AG10803 (cell line): Measurements from ENCODE around the gene DPH5.
"Not testable (repeated sequence)": the region's sequence is repeated elsewhere in the genome, so short reads cannot be mapped to it uniquely, and the experiment has no call there.

Source experiments
- DNase-seq: peaks from one replicate; pipeline ENCODE4 v3.0.0; 2010; ENCODE audit warnings: low read depth
- H3K4me3 ChIP-seq: 2 replicates; pipeline ENCODE4 v1.5.1; 2011; ENCODE audit warnings: mild to moderate bottlenecking, low read length, control low read depth
- TF ChIP-seq, protein P1 (sequence below): conservative IDR thresholded peaks from 2 replicates; pipeline ENCODE4 v1.5.1; 2011; ENCODE audit warnings: mild to moderate bottlenecking, low read length, control low read depth, inconsistent platforms

The DPH5 gene

DNA sequence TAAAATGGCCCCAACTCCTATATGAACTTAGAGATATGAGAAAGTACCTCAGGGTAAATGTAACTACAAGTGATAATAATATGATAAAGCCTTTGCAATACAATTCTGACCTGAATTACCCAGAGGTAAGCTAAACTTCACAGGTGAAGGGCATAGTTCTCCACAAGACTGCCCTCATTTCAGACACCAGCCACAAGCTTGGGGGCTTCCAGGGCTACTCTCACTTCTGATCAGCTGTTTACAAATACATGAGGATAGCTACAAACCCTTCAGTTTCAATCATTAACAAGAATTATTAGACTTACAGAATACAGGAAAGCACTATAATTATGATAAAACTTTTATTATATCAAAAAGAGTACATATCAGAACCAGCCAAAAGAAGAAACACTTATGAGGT is 18.7 kb upstream of the DPH5 start:
- no peak for DNase-seq
- no peak overlapping the region for H3K4me3 ChIP-seq
- TF ChIP-seq, protein P1, sequence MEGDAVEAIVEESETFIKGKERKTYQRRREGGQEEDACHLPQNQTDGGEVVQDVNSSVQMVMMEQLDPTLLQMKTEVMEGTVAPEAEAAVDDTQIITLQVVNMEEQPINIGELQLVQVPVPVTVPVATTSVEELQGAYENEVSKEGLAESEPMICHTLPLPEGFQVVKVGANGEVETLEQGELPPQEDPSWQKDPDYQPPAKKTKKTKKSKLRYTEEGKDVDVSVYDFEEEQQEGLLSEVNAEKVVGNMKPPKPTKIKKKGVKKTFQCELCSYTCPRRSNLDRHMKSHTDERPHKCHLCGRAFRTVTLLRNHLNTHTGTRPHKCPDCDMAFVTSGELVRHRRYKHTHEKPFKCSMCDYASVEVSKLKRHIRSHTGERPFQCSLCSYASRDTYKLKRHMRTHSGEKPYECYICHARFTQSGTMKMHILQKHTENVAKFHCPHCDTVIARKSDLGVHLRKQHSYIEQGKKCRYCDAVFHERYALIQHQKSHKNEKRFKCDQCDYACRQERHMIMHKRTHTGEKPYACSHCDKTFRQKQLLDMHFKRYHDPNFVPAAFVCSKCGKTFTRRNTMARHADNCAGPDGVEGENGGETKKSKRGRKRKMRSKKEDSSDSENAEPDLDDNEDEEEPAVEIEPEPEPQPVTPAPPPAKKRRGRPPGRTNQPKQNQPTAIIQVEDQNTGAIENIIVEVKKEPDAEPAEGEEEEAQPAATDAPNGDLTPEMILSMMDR = no peak

DNA sequence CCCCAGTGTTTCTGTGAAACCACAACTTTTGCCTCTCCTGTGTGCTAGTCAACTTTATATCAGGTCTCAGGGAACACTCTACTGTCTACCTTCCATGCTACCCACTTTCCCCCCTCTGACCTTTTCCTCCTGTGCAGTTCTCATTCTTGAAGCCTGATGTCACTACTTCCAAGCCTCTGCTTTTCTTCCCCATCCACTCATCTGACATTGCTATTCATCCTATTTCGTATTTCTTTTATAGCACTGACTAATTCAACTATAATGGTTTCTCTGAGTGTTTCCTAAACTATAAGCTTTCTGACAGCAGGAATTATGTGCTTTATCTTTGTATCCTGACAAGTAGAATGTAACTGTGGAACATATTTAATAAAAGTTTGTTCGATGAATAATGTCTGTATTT is 18.2 kb upstream of the DPH5 start:
- TF ChIP-seq, protein P1 = peak; percentile 41; the same call in 1 of the 2 replicates
- peak; percentile 53 for DNase-seq
- no peak overlapping the region for H3K4me3 ChIP-seq

DNA sequence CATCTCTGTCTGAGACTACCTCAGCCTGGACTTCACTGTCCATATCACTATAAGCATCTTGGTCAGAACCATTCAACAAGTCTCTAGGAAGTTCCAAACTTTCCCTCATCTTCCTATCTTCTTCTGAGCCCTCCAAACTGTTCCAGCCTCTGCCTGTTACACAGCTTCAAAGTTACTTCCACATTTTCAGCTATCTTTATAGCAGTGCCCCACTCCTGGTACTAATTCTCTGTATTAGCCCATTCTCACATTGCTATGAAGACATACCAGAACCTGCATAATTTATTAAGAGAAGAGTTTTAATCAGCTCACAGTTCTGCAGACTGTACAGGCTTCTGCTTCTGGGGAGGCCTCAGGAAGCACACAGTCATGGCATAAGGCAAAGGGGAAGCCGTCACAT is 15.7 kb upstream of the DPH5 start:
- TF ChIP-seq, protein P1 = no peak
- no peak for DNase-seq
- no peak overlapping the region for H3K4me3 ChIP-seq

DNA sequence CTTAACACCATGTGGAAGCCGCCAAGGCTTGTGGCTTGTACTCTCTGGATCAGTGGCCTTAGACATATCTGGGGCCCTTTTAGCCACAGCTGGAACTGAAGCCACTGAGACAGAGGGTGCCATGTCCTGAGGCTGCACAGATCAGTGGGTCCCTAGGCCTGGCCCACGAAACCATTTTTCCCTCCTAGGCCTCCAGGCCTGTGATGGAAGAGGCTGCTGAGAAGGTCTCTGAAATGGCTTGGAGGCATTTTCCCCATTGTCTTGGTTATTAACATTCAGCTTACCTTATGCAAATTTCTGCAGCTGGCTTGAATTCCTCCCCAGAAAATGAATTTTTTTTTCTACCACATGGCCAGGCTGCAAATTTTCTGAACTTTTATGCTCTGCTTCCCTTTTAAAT is 15.1 kb upstream of the DPH5 start:
- no peak for DNase-seq
- TF ChIP-seq, protein P1 = no peak
- no peak overlapping the region for H3K4me3 ChIP-seq

DNA sequence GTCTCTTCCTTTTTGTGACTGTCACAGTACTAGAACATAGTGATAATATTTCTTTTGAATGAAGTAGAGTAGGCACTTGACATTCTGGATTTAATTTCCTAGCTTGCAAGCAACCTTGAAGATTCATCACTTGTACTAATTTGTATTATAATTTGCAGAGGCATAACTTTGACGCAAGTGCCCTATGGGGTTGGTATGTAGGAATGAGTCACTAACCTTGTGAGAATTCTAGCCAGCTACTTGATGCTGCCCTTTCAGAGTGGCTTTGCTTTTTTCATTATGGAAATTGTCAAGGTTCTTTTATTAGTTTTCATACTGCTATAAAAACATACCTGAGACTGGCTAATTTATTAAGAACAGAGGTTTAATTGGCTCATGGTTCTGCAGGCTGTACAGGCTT is 13.7 kb upstream of the DPH5 start:
- no peak overlapping the region for H3K4me3 ChIP-seq
- TF ChIP-seq, protein P1 = no peak
- no peak for DNase-seq

DNA sequence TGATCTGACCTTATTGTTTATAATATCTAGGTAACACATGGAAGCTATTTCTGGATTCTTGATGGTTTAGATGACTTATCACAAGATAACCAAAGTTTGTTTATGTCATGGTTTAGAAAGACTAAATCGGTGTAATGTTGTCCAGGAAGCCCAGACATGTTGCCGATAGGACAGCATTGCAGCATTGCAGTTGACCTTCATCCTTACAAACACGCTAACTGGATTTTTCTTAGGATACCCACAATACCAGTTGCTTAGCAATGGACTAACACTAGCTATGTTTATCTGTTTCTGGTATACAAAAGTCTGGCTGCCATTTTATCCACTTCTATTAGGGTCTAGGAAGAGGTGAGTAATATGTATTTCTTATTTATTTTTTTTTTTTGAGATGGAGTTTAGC is 11.7 kb upstream of the DPH5 start:
- TF ChIP-seq, protein P1 = no peak
- no peak overlapping the region for H3K4me3 ChIP-seq
- DNase-seq = no peak

DNA sequence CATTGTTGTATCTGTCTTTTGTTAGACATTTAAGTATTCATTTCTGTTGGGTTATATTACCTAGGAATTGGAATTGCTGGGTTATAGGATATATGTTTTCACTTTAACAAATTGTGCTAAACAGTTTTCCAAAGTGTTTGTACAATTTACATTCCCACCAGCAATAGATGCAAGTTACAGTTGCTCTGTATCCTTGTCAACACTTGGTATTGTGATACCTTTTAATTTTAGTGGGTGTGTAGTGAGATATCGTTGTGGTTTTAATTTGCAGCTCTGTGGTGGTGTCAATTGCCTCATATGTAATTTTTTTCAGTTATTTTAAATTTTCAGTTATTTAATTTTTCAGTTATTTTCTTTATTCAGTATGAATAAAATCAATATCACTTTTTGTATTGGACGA is 7.4 kb upstream of the DPH5 start:
- DNase-seq = no peak
- H3K4me3 ChIP-seq = no peak overlapping the region
- TF ChIP-seq, protein P1 = no peak

DNA sequence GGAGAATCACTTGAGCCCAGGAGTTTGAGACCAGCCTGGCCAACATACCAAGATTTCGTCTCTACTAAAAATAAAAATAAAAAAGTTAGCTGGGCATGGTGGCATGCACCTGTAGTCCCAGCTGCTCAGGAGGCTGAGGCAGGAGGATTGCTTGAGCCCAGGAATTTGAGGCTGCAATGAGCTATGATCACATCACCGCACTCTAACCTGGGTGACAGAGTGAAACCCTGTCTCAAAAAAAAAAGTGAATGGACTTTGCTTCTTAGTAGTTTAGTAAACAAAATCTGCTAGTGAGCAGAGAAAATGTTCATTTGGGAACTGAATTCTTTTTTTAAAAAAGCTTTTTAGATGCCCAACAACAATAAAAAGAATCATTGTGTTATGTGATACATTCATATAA is 6.5 kb upstream of the DPH5 start:
- not testable (repeated sequence) for DNase-seq

More for the DNA sequence above, 6.5 kb upstream of the DPH5 start:
- not testable (repeated sequence) for H3K4me3 ChIP-seq
